ENCODE data around the gene IFNE. TPM values are rescaled to one million over a fixed set of nuclear protein-coding genes. Genes with fewer than 3 reads are reported as not detected.

IFNE gene
- total RNA-seq, 1 donor from 2014 or later: not detected

GRCh38 chr9:21504894-21505293 is 22.8 kb upstream of the IFNE start:
- Histone ChIP-seq H3K4me1 (no peaks in the 10 kb centered on the region), H3K79me2 (ENCODE audit: low read depth) (no peaks in the 10 kb centered on the region), H2AFZ (replicated peaks) (no peak overlapping the region), H3F3A (ENCODE audit: low read depth) (no peaks in the 10 kb centered on the region), H3K36me3 (no peaks in the 10 kb centered on the region), H3K4me2 (no peak overlapping the region), H3K27me3 (no peaks in the 10 kb centered on the region), H4K20me1 (ENCODE audit: low read depth) (no peaks in the 10 kb centered on the region), H3K9me3 (ENCODE audit: low read depth) (no peaks in the 10 kb centered on the region), H3K9ac (no peak overlapping the region), H3K4me3 (no peak overlapping the region), H3K27ac (no peak overlapping the region)
- TF ChIP-seq EZH2phosphoT487 (IDR thresholded peaks at IDR 0.05) (no peak), CTCF (IDR thresholded peaks at IDR 0.05) (no peak)
- H3K27me3 Mint-ChIP-seq (ENCODE audit: insufficient read depth, low read depth): no peaks in the 10 kb centered on the region
- no peak overlapping the region for H3K27ac Mint-ChIP-seq
- no peaks in the 10 kb centered on the region for H3K36me3 Mint-ChIP-seq
- no peaks in the 10 kb centered on the region for H3K9me3 Mint-ChIP-seq
- no peak overlapping the region for H3K4me3 Mint-ChIP-seq
- DNase-seq (ENCODE audit: low spot score): no peak
- H3K4me1 Mint-ChIP-seq: no peaks in the 10 kb centered on the region

- Histone ChIP-seq H3K9me3 (ENCODE audit: low read depth) (no peaks in the 10 kb centered on the region), H3K9ac (no peak overlapping the region), H4K20me1 (ENCODE audit: low read depth) (no peaks in the 10 kb centered on the region), H3K27ac (no peak overlapping the region), H2AFZ (replicated peaks) (no peak overlapping the region), H3F3A (ENCODE audit: low read depth) (no peaks in the 10 kb centered on the region), H3K4me1 (no peaks in the 10 kb centered on the region), H3K79me2 (ENCODE audit: low read depth) (no peaks in the 10 kb centered on the region), H3K27me3 (no peaks in the 10 kb centered on the region), H3K4me3 (no peak overlapping the region), H3K36me3 (no peaks in the 10 kb centered on the region), H3K4me2 (no peak overlapping the region)
- Mint-ChIP-seq H3K27me3 (ENCODE audit: insufficient read depth, low read depth) (no peaks in the 10 kb centered on the region), H3K36me3 (no peaks in the 10 kb centered on the region), H3K27ac (no peak overlapping the region), H3K9me3 (no peaks in the 10 kb centered on the region), H3K4me3 (no peak overlapping the region), H3K4me1 (no peaks in the 10 kb centered on the region)
- DNase-seq (ENCODE audit: low spot score): no peak
- TF ChIP-seq CTCF (IDR thresholded peaks at IDR 0.05): no peak
- no peak for TF ChIP-seq EZH2 (IDR thresholded peaks at IDR 0.05)
- TF ChIP-seq EZH2phosphoT487 (IDR thresholded peaks at IDR 0.05): no peak
Observed at GRCh38 chr9:21504113-21504512, 22.0 kb upstream of the IFNE start.

GRCh38 chr9:21502586-21502985 is 20.5 kb upstream of the IFNE start:
- no peak for DNase-seq (ENCODE audit: low spot score)
- H3K36me3 ChIP-seq: no peaks in the 10 kb centered on the region
- no peaks in the 10 kb centered on the region for H3K4me1 Mint-ChIP-seq
- H3K4me3 Mint-ChIP-seq: no peak overlapping the region
- no peaks in the 10 kb centered on the region for H3K27me3 Mint-ChIP-seq (ENCODE audit: insufficient read depth, low read depth)
- no peaks in the 10 kb centered on the region for H3K9me3 ChIP-seq (ENCODE audit: low read depth)
- no peak overlapping the region for H3K4me2 ChIP-seq
- no peak overlapping the region for H3K27ac Mint-ChIP-seq
- H3K4me3 ChIP-seq: no peak overlapping the region
- no peaks in the 10 kb centered on the region for H3K27me3 ChIP-seq
- no peaks in the 10 kb centered on the region for H3K4me1 ChIP-seq
- TF ChIP-seq EZH2 (IDR thresholded peaks at IDR 0.05) (no peak), CTCF (IDR thresholded peaks at IDR 0.05) (no peak), EZH2phosphoT487 (IDR thresholded peaks at IDR 0.05) (no peak)
- H3F3A ChIP-seq (ENCODE audit: low read depth): no peaks in the 10 kb centered on the region
- no peaks in the 10 kb centered on the region for H3K79me2 ChIP-seq (ENCODE audit: low read depth)
- H4K20me1 ChIP-seq (ENCODE audit: low read depth): no peaks in the 10 kb centered on the region
- no peaks in the 10 kb centered on the region for H3K9me3 Mint-ChIP-seq
- H3K9ac ChIP-seq: no peak overlapping the region
- H2AFZ ChIP-seq (replicated peaks): no peak overlapping the region
- H3K36me3 Mint-ChIP-seq: no peaks in the 10 kb centered on the region
- H3K27ac ChIP-seq: no peak overlapping the region

- H3K9me3 ChIP-seq (ENCODE audit: low read depth): no peaks in the 10 kb centered on the region
- H3K27me3 ChIP-seq: no peaks in the 10 kb centered on the region
- no peaks in the 10 kb centered on the region for H3K4me1 Mint-ChIP-seq
- H3K4me2 ChIP-seq: no peak overlapping the region
- H3K4me1 ChIP-seq: no peaks in the 10 kb centered on the region
- no peak overlapping the region for H3K27ac ChIP-seq
- peaks cover 2% of the 10 kb centered on the region for H3K27me3 Mint-ChIP-seq (ENCODE audit: insufficient read depth, low read depth)
- no peaks in the 10 kb centered on the region for H3K36me3 Mint-ChIP-seq
- no peaks in the 10 kb centered on the region for H3F3A ChIP-seq (ENCODE audit: low read depth)
- no peak overlapping the region for H3K9ac ChIP-seq
- DNase-seq (ENCODE audit: low spot score): no peak
- no peak overlapping the region for H3K27ac Mint-ChIP-seq
- H4K20me1 ChIP-seq (ENCODE audit: low read depth): no peaks in the 10 kb centered on the region
- no peaks in the 10 kb centered on the region for H3K79me2 ChIP-seq (ENCODE audit: low read depth)
- H2AFZ ChIP-seq (replicated peaks): no peak overlapping the region
- H3K4me3 Mint-ChIP-seq: no peak overlapping the region
- no peaks in the 10 kb centered on the region for H3K36me3 ChIP-seq
- TF ChIP-seq EZH2 (IDR thresholded peaks at IDR 0.05): no peak
- TF ChIP-seq CTCF (IDR thresholded peaks at IDR 0.05): no peak
- no peak for TF ChIP-seq EZH2phosphoT487 (IDR thresholded peaks at IDR 0.05)
- H3K4me3 ChIP-seq: no peak overlapping the region
- no peaks in the 10 kb centered on the region for H3K9me3 Mint-ChIP-seq
Observed at GRCh38 chr9:21499912-21500311, 17.8 kb upstream of the IFNE start.
